C1 segment of cervical spinal cord (tissue), 14 donors: ENCODE results near the gene FOXD4.
"Not testable (repeated sequence)": the region's sequence is repeated elsewhere in the genome, so short reads cannot be mapped to it uniquely, and the experiment has no call there.

Source experiments
- DNase-seq, 14 donors: peaks; one replicate each; lab custom pipeline; 2025; lab: John Stamatoyannopoulos, UW

The FOXD4 gene

GRCh38 chr9:117995-118467, at the start of gene FOXD4:
FOXD4 (minus strand) TSS chr9:118417; CDS start chr9:118119, 298 bp downstream.
- not testable (repeated sequence) for DNase-seq

- not testable (repeated sequence) for DNase-seq
Observed at GRCh38 chr9:159871-160270, 41.7 kb upstream of the FOXD4 start.

GRCh38 chr9:151173-151572, 33.0 kb upstream of the FOXD4 start:
- DNase-seq, result not testable (repeated sequence)

- not testable (repeated sequence) for DNase-seq
Observed at GRCh38 chr9:139880-140279, 21.7 kb upstream of the FOXD4 start.

GRCh38 chr9:117144-117994, 848 bp downstream of the FOXD4 start:
- not testable (repeated sequence) for DNase-seq

GRCh38 chr9:116239-117077, 1.8 kb downstream of the FOXD4 start:
- not testable (repeated sequence) for DNase-seq

GRCh38 chr9:115118-115451, 3.1 kb downstream of the FOXD4 start:
- not testable (repeated sequence) for DNase-seq

GRCh38 chr9:114267-115117, 3.7 kb downstream of the FOXD4 start:
- not testable (repeated sequence) for DNase-seq

- DNase-seq, result not testable (repeated sequence)
Observed at GRCh38 chr9:113468-114266, 4.5 kb downstream of the FOXD4 start.

GRCh38 chr9:112589-113467, 5.4 kb downstream of the FOXD4 start:
- DNase-seq, result not testable (repeated sequence)

GRCh38 chr9:110672-111071, 7.5 kb downstream of the FOXD4 start:
- not testable (repeated sequence) for DNase-seq

- not testable (repeated sequence) for DNase-seq
Observed at GRCh38 chr9:109540-109939, 8.7 kb downstream of the FOXD4 start.

GRCh38 chr9:108742-109495, 9.3 kb downstream of the FOXD4 start:
- not testable (repeated sequence) for DNase-seq

GRCh38 chr9:105991-106390, 12.2 kb downstream of the FOXD4 start:
- DNase-seq, result not testable (repeated sequence)

- DNase-seq, result not testable (repeated sequence)
Observed at GRCh38 chr9:100430-100829, 17.8 kb downstream of the FOXD4 start.

GRCh38 chr9:99867-100266, 18.4 kb downstream of the FOXD4 start:
- not testable (repeated sequence) for DNase-seq

- DNase-seq, result not testable (repeated sequence)
Observed at GRCh38 chr9:98775-99174, 19.4 kb downstream of the FOXD4 start.

GRCh38 chr9:94992-95391, 23.2 kb downstream of the FOXD4 start:
- not testable (repeated sequence) for DNase-seq

- DNase-seq, result not testable (repeated sequence)
Observed at GRCh38 chr9:94323-94722, 23.9 kb downstream of the FOXD4 start.
